Mesendoderm (in vitro differentiated cells): ENCODE results near the gene RBM6.

Experiments
- DNase-seq: peaks from one replicate; pipeline ENCODE4 v3.0.0; 2013
- H2AK5ac ChIP-seq: 2 replicates; pipeline ENCODE4 v1.6.1; 2013; ENCODE audit warnings: low read length, inconsistent platforms
- H2BK120ac ChIP-seq: 2 replicates; pipeline ENCODE4 v1.6.1; 2013; ENCODE audit warnings: low read depth, mild to moderate bottlenecking, low read length, moderate library complexity, mixed read lengths
- H2BK15ac ChIP-seq: replicated peaks from 2 replicates; pipeline ENCODE4 v1.6.1; 2013; ENCODE audit warnings: low read depth, mild to moderate bottlenecking, moderate library complexity
- H2BK5ac ChIP-seq: 2 replicates; pipeline ENCODE4 v1.6.1; 2013; ENCODE audit warnings: low read length, inconsistent platforms
- H3K18ac ChIP-seq: 2 replicates; pipeline ENCODE4 v1.6.1; 2013; ENCODE audit warnings: mild to moderate bottlenecking, low read length, mixed read lengths
- H3K23ac ChIP-seq: one replicate; pipeline ENCODE4 v1.6.1; 2013; ENCODE audit warnings: low read length
- H3K27ac ChIP-seq: 2 replicates; pipeline ENCODE4 v1.5.1; 2013; ENCODE audit warnings: low read depth, mild to moderate bottlenecking, inconsistent platforms, low read length, moderate library complexity
- H3K27me3 ChIP-seq: 2 replicates; pipeline ENCODE4 v1.6.1; 2013; ENCODE audit warnings: low read length, control low read depth, mild to moderate bottlenecking, inconsistent platforms; ENCODE audit not compliant: insufficient read depth, poor library complexity
- H3K36me3 ChIP-seq: 2 replicates; pipeline ENCODE4 v1.6.1; 2013; ENCODE audit warnings: low read length, inconsistent platforms; ENCODE audit not compliant: control insufficient read depth, insufficient read depth
- H3K4ac ChIP-seq: one replicate; pipeline ENCODE4 v1.6.1; 2013; ENCODE audit warnings: low read depth, mild to moderate bottlenecking, low read length, moderate library complexity
- H3K4me1 ChIP-seq: 2 replicates; pipeline ENCODE4 v1.6.1; 2013; ENCODE audit warnings: low read depth, low read length, inconsistent platforms; ENCODE audit not compliant: control insufficient read depth
- H3K4me2 ChIP-seq: 2 replicates; pipeline ENCODE4 v1.6.1; 2013; ENCODE audit warnings: low read length
- H3K4me3 ChIP-seq: 2 replicates; pipeline ENCODE4 v1.5.1; 2013; ENCODE audit warnings: mild to moderate bottlenecking, low read length
- H3K56ac ChIP-seq: one replicate; pipeline ENCODE4 v1.6.1; 2013; ENCODE audit warnings: low read length
- H3K79me1 ChIP-seq: 2 replicates; pipeline ENCODE4 v1.6.1; 2013; ENCODE audit warnings: low read length, inconsistent platforms
- H3K79me2 ChIP-seq: 2 replicates; pipeline ENCODE4 v1.6.1; 2013; ENCODE audit warnings: mild to moderate bottlenecking, low read length; ENCODE audit not compliant: control insufficient read depth, insufficient read depth
- H3K9ac ChIP-seq: 2 replicates; pipeline ENCODE4 v1.6.1; 2013; ENCODE audit warnings: low read length, inconsistent platforms
- H4K5ac ChIP-seq: one replicate; pipeline ENCODE4 v1.6.1; 2013; ENCODE audit warnings: low read length
- H4K8ac ChIP-seq: one replicate; pipeline ENCODE4 v1.6.1; 2013; ENCODE audit warnings: low read depth, mild to moderate bottlenecking, control low read depth, low read length, moderate library complexity
- WGBS: extraction: QIAGEN DNeasy Blood & Tissue Kit; methylation state at CpG from one replicate; pipeline ENCODE4 v1.1.7; 2013; ENCODE audit warnings: low lambda C conversion rate, missing lambda C conversion rate; ENCODE audit not compliant: insufficient coverage; ENCODE audit errors: extremely low coverage; 5-methylcytosine and 5-hydroxymethylcytosine counted together

The RBM6 gene

GRCh38 chr3:50001511-50001910 is 61.6 kb downstream of the RBM6 start:
- no peak overlapping the region for H2BK15ac ChIP-seq
- H3K4ac ChIP-seq: no peak overlapping the region
- no peak overlapping the region for H3K9ac ChIP-seq
- WGBS: no CpG with 5 or more reads among the region's 3 CpGs
- no peak overlapping the region for H3K4me2 ChIP-seq
- H3K4me3 ChIP-seq: no peak overlapping the region
- DNase-seq: no peak
- H3K18ac ChIP-seq: no peak overlapping the region
- H2BK5ac ChIP-seq: no peak overlapping the region
- no peaks in the 10 kb centered on the region for H3K27me3 ChIP-seq
- no peak overlapping the region for H3K23ac ChIP-seq
- no peak overlapping the region for H2AK5ac ChIP-seq
- no peak overlapping the region for H4K5ac ChIP-seq
- no peaks in the 10 kb centered on the region for H3K79me2 ChIP-seq
- no peak overlapping the region for H3K56ac ChIP-seq
- H3K36me3 ChIP-seq: no peaks in the 10 kb centered on the region
- H4K8ac ChIP-seq: no peak overlapping the region
- peaks cover 4% of the 10 kb centered on the region for H3K79me1 ChIP-seq
- peaks cover 2% of the 10 kb centered on the region for H3K4me1 ChIP-seq
- no peak overlapping the region for H2BK120ac ChIP-seq
- H3K27ac ChIP-seq: no peak overlapping the region

- Histone ChIP-seq H3K4me1 (peaks cover 2% of the 10 kb centered on the region), H2AK5ac (no peak overlapping the region), H3K4me2 (no peak overlapping the region), H3K9ac (no peak overlapping the region), H2BK5ac (no peak overlapping the region), H3K79me1 (peaks cover 2% of the 10 kb centered on the region), H2BK15ac (no peak overlapping the region), H3K18ac (no peak overlapping the region), H4K5ac (no peak overlapping the region), H3K23ac (no peak overlapping the region), H3K4me3 (no peak overlapping the region), H3K4ac (no peak overlapping the region), H3K36me3 (no peaks in the 10 kb centered on the region), H4K8ac (no peak overlapping the region), H3K79me2 (no peaks in the 10 kb centered on the region), H3K27me3 (no peaks in the 10 kb centered on the region), H3K27ac (no peak overlapping the region), H2BK120ac (no peak overlapping the region), H3K56ac (no peak overlapping the region)
- DNase-seq: no peak
- WGBS: no CpG with 5 or more reads among the region's 3 CpGs
Measured at GRCh38 chr3:50003216-50003615, 63.3 kb downstream of the RBM6 start.

- no peak overlapping the region for H3K18ac ChIP-seq
- H3K27ac ChIP-seq: no peak overlapping the region
Measured at GRCh38 chr3:50003824-50004223, 63.9 kb downstream of the RBM6 start.

GRCh38 chr3:50008931-50009330 is 69.0 kb downstream of the RBM6 start:
- Histone ChIP-seq H3K18ac (no peak overlapping the region), H2BK15ac (no peak overlapping the region), H3K4me1 (no peaks in the 10 kb centered on the region), H3K4ac (no peak overlapping the region), H4K8ac (no peak overlapping the region), H3K36me3 (no peaks in the 10 kb centered on the region), H3K27me3 (no peaks in the 10 kb centered on the region), H3K9ac (no peak overlapping the region), H3K79me1 (peaks cover 4% of the 10 kb centered on the region), H3K27ac (no peak overlapping the region), H4K5ac (no peak overlapping the region), H3K23ac (no peak overlapping the region), H3K79me2 (no peaks in the 10 kb centered on the region), H3K4me3 (no peak overlapping the region), H3K56ac (no peak overlapping the region), H2AK5ac (no peak overlapping the region), H3K4me2 (no peak overlapping the region), H2BK5ac (no peak overlapping the region), H2BK120ac (no peak overlapping the region)
- WGBS: no CpG with 5 or more reads among the region's 1 CpG
- DNase-seq: no peak

More at GRCh38 chr3:50003824-50004223, 63.9 kb downstream of the RBM6 start:
- Histone ChIP-seq H4K5ac (no peak overlapping the region), H3K27me3 (no peaks in the 10 kb centered on the region), H3K79me1 (peaks cover 3% of the 10 kb centered on the region), H3K4me2 (no peak overlapping the region), H2BK5ac (no peak overlapping the region), H3K23ac (no peak overlapping the region), H4K8ac (no peak overlapping the region), H2BK120ac (no peak overlapping the region), H3K9ac (no peak overlapping the region), H3K56ac (no peak overlapping the region), H2AK5ac (no peak overlapping the region), H3K36me3 (no peaks in the 10 kb centered on the region), H3K79me2 (no peaks in the 10 kb centered on the region), H3K4me3 (no peak overlapping the region), H3K4me1 (peaks cover 2% of the 10 kb centered on the region), H3K4ac (no peak overlapping the region), H2BK15ac (no peak overlapping the region)
- no CpG with 5 or more reads among the region's 1 CpG for WGBS
- peak; percentile 37 for DNase-seq

GRCh38 chr3:50010959-50011358 is 71.0 kb downstream of the RBM6 start:
- Histone ChIP-seq H4K5ac (no peak overlapping the region), H3K79me1 (peaks cover 4% of the 10 kb centered on the region), H2BK15ac (no peak overlapping the region), H3K23ac (no peak overlapping the region), H2BK120ac (no peak overlapping the region), H3K56ac (no peak overlapping the region), H3K27me3 (no peaks in the 10 kb centered on the region), H3K79me2 (no peaks in the 10 kb centered on the region), H2AK5ac (no peak overlapping the region), H4K8ac (no peak overlapping the region), H3K4me2 (no peak overlapping the region), H3K36me3 (no peaks in the 10 kb centered on the region), H3K4me1 (no peaks in the 10 kb centered on the region), H3K9ac (no peak overlapping the region), H3K18ac (no peak overlapping the region), H3K4ac (no peak overlapping the region), H3K27ac (no peak overlapping the region), H2BK5ac (no peak overlapping the region), H3K4me3 (no peak overlapping the region)
- peak; percentile 40 for DNase-seq
- WGBS: no CpG with 5 or more reads among the region's 1 CpG

- H3K9ac ChIP-seq: no peak overlapping the region
- no peak overlapping the region for H2BK120ac ChIP-seq
- no peaks in the 10 kb centered on the region for H3K79me2 ChIP-seq
- H2BK15ac ChIP-seq: no peak overlapping the region
- H3K56ac ChIP-seq: no peak overlapping the region
- H4K8ac ChIP-seq: no peak overlapping the region
- no peaks in the 10 kb centered on the region for H3K36me3 ChIP-seq
- no peak for DNase-seq
- H3K4me2 ChIP-seq: no peak overlapping the region
- no peak overlapping the region for H3K18ac ChIP-seq
- no CpG with 5 or more reads among the region's 4 CpGs for WGBS
- no peak overlapping the region for H3K27ac ChIP-seq
- no peaks in the 10 kb centered on the region for H3K27me3 ChIP-seq
- H3K79me1 ChIP-seq: peaks cover 2% of the 10 kb centered on the region
- no peaks in the 10 kb centered on the region for H3K4me1 ChIP-seq
- no peak overlapping the region for H3K23ac ChIP-seq
- no peak overlapping the region for H3K4me3 ChIP-seq
- H4K5ac ChIP-seq: no peak overlapping the region
- no peak overlapping the region for H3K4ac ChIP-seq
- H2AK5ac ChIP-seq: no peak overlapping the region
- no peak overlapping the region for H2BK5ac ChIP-seq
Measured at GRCh38 chr3:50015918-50016317, 76.0 kb downstream of the RBM6 start.
